Measurements from ENCODE around the gene CDR2.

DNA sequence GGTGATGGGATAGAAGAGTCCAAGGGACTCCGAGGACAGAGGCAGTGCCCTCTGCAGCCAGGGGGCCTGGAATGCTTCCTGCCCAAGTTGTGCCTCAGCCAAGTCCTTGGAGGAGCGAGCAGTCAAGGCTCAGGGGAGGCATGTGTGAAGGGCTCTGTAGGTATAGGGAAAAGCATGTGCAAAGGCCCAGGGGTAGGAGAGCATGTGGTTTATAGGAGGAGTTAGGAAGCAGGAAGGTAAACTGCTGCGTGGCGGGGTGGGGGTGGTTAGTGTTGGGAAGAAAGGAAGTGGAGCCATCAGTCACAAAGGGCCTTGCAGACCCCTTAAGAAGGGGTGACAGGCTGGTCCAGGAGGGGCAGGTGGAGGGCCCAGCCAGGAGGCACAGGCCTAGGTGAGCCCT, 70.0 kb downstream of the CDR2 start:
- TF ChIP-seq, protein P1, sequence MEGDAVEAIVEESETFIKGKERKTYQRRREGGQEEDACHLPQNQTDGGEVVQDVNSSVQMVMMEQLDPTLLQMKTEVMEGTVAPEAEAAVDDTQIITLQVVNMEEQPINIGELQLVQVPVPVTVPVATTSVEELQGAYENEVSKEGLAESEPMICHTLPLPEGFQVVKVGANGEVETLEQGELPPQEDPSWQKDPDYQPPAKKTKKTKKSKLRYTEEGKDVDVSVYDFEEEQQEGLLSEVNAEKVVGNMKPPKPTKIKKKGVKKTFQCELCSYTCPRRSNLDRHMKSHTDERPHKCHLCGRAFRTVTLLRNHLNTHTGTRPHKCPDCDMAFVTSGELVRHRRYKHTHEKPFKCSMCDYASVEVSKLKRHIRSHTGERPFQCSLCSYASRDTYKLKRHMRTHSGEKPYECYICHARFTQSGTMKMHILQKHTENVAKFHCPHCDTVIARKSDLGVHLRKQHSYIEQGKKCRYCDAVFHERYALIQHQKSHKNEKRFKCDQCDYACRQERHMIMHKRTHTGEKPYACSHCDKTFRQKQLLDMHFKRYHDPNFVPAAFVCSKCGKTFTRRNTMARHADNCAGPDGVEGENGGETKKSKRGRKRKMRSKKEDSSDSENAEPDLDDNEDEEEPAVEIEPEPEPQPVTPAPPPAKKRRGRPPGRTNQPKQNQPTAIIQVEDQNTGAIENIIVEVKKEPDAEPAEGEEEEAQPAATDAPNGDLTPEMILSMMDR (IDR thresholded peaks at IDR 0.05): no peak
- TF ChIP-seq EZH2phosphoT487 (IDR thresholded peaks at IDR 0.05) (no peak), EZH2 (IDR thresholded peaks at IDR 0.05) (no peak)

Data from neural progenitor cell (in vitro differentiated cells).